HG03060 (cell line): ENCODE data around the gene NFATC3.

ENCODE experiments used
- ATAC-seq: cut with Tn5 transposase; IDR thresholded peaks from one replicate; pipeline ENCODE4 v1.9.1; 2021; ENCODE audit warnings: low read depth, moderate number of reproducible peaks; ENCODE audit not compliant: unreplicated experiment

Gene NFATC3

GRCh38 chr16:68085259-68086071 is at the start of gene NFATC3:
NFATC3 (plus strand) TSS chr16:68085370; CDS start chr16:68085682, 312 bp downstream.
- ATAC-seq: peak; percentile 13

- ATAC-seq: no peak
These were observed 47.2 kb upstream of the NFATC3 start for GRCh38 chr16:68037841-68038597.

GRCh38 chr16:68040506-68041288 is 44.5 kb upstream of the NFATC3 start:
- ATAC-seq: peak; percentile 69

GRCh38 chr16:68041783-68042182 is 43.4 kb upstream of the NFATC3 start:
- ATAC-seq: no peak

GRCh38 chr16:68046106-68046505 is 39.1 kb upstream of the NFATC3 start:
- no peak for ATAC-seq

GRCh38 chr16:68047987-68048386 is 37.2 kb upstream of the NFATC3 start:
- no peak for ATAC-seq

- no peak for ATAC-seq
These were observed 35.7 kb upstream of the NFATC3 start for GRCh38 chr16:68049449-68049848.

GRCh38 chr16:68055395-68055794 is 29.8 kb upstream of the NFATC3 start:
- no peak for ATAC-seq

GRCh38 chr16:68059804-68060203 is 25.4 kb upstream of the NFATC3 start:
- ATAC-seq: no peak

GRCh38 chr16:68061396-68061795 is 23.8 kb upstream of the NFATC3 start:
- no peak for ATAC-seq

- no peak for ATAC-seq
These were observed 22.2 kb upstream of the NFATC3 start for GRCh38 chr16:68062910-68063393.

- no peak for ATAC-seq
These were observed 20.3 kb upstream of the NFATC3 start for GRCh38 chr16:68064791-68065365.

GRCh38 chr16:68065716-68066305 is 19.4 kb upstream of the NFATC3 start:
- ATAC-seq: no peak

GRCh38 chr16:68066763-68067162 is 18.4 kb upstream of the NFATC3 start:
- no peak for ATAC-seq

GRCh38 chr16:68068926-68069325 is 16.2 kb upstream of the NFATC3 start:
- no peak for ATAC-seq

GRCh38 chr16:68069511-68070248 is 15.5 kb upstream of the NFATC3 start:
- ATAC-seq: no peak

- no peak for ATAC-seq
These were observed 14.9 kb upstream of the NFATC3 start for GRCh38 chr16:68070249-68070730.

GRCh38 chr16:68070806-68071517 is 14.2 kb upstream of the NFATC3 start:
- no peak for ATAC-seq

- no peak for ATAC-seq
These were observed 13.7 kb upstream of the NFATC3 start for GRCh38 chr16:68071518-68071901.
